GM12878 (cell line): ENCODE results near the gene MEIS2. TPM values are rescaled to one million over a fixed set of nuclear protein-coding genes. Genes with fewer than 3 reads are reported as not detected.

Experiments
- ATAC-seq: fragments of 200-7000 bp; cut with Tn5 transposase; 3 replicates; pipeline ENCODE4 v1.9.1; 2020; ENCODE audit warnings: mild to moderate bottlenecking, moderate library complexity
- BruUV-seq: library from RNA; stranded (reverse); fragments of 400-500 nt; replicated peaks from 2 replicates; lab custom pipeline; 2021; lab: Mats Ljungman, UMichigan
- CTCF ChIA-PET: fragments of 300-600 bp; sonication (Branson Sonifier 250); formaldehyde crosslinking; extraction: SDS; loops from one replicate; lab custom pipeline; 2021; ENCODE audit warnings: inconsistent platforms; lab: Yijun Ruan, JAX
- POLR2A ChIA-PET: fragments of 350-600 bp; formaldehyde crosslinking; extraction: SDS; loops from one replicate; lab custom pipeline; 2021; ENCODE audit warnings: inconsistent platforms; lab: Charles Lee
- RAD21 ChIA-PET: fragments of 300-600 bp; sonication (Branson Sonifier 250); formaldehyde crosslinking; loops from one replicate; lab custom pipeline; 2023; ENCODE audit warnings: antibody characterized with exemption; ENCODE audit not compliant: unreplicated experiment; lab: Charles Lee
- SMC1A ChIA-PET: fragments of 300-600 bp; sonication (Branson Sonifier 250); formaldehyde crosslinking; loops from one replicate; lab custom pipeline; 2023; ENCODE audit not compliant: unreplicated experiment, uncharacterized antibody; lab: Charles Lee
- DNase-seq: peaks from one replicate; pipeline ENCODE4 v3.0.0-alpha.2; 2011; ENCODE audit warnings: low read depth, low spot score
- FAIRE-seq: peaks from 3 replicates; lab custom pipeline; 2011; peaks lifted over from hg19 to GRCh38; lab: Jason Lieb, UNC
- H2AFZ ChIP-seq: 2 replicates; pipeline ENCODE4 v1.6.0; 2011; ENCODE audit warnings: low read depth, low read length, control low read depth; ENCODE audit not compliant: control insufficient read depth
- H3K27ac ChIP-seq: 2 replicates; pipeline ENCODE4 v1.5.1; 2011; ENCODE audit warnings: control low read depth; ENCODE audit not compliant: control insufficient read depth, insufficient read depth
- H3K27me3 ChIP-seq, 2 experiments: replicated peaks in 1 of 2; 2 replicates each; pipeline versions ENCODE4 v1.6.0 to v1.6.1; 2011; ENCODE audit warnings: low read length in 1 of 2; ENCODE audit not compliant: control insufficient read depth in 2 of 2, insufficient read depth in 2 of 2
- H3K36me3 ChIP-seq, 2 experiments: 2 replicates each; pipeline ENCODE4 v1.5.1; 2011; ENCODE audit warnings: low read length in 1 of 2; ENCODE audit not compliant: control insufficient read depth in 2 of 2, insufficient read depth in 2 of 2
- H3K4me1 ChIP-seq: 2 replicates; pipeline ENCODE4 v1.6.1; 2011; ENCODE audit warnings: mild to moderate bottlenecking, low read length, moderate library complexity, mixed read lengths; ENCODE audit not compliant: control insufficient read depth, insufficient read depth
- H3K4me2 ChIP-seq: 2 replicates; pipeline ENCODE4 v1.6.0; 2011; ENCODE audit warnings: control low read depth; ENCODE audit not compliant: control insufficient read depth, insufficient read depth
- H3K4me3 ChIP-seq: fragments of 200-600 bp; sonication (generic); 2 replicates; pipeline ENCODE4 v1.5.1; 2016
- H3K79me2 ChIP-seq: 2 replicates; pipeline ENCODE4 v1.6.0; 2011; ENCODE audit warnings: low read length; ENCODE audit not compliant: control insufficient read depth, insufficient read depth
- H3K9ac ChIP-seq: 2 replicates; pipeline ENCODE4 v1.8.0; 2011; ENCODE audit warnings: low read length, control low read depth, mixed read lengths; ENCODE audit not compliant: control insufficient read depth, insufficient read depth
- H3K9me3 ChIP-seq: replicated peaks from 3 replicates; pipeline ENCODE4 v1.5.1; 2011; ENCODE audit warnings: mild to moderate bottlenecking, low read length; ENCODE audit not compliant: control insufficient read depth, insufficient read depth
- H4K20me1 ChIP-seq: 2 replicates; pipeline ENCODE4 v1.6.0; 2011; ENCODE audit not compliant: control insufficient read depth, insufficient read depth
- ATF7 ChIP-seq: fragments of 450-650 bp; IDR thresholded peaks from 2 replicates; pipeline ENCODE4 v1.6.1; 2016; ENCODE audit warnings: low read depth, mild to moderate bottlenecking
- CEBPZ ChIP-seq: fragments of 150-350 bp; IDR thresholded peaks from 2 replicates; pipeline ENCODE4 v1.6.1; 2016; ENCODE audit warnings: low read depth, low read length
- CREB1 ChIP-seq: IDR thresholded peaks from 2 replicates; pipeline ENCODE4 v1.6.1; 2012; ENCODE audit warnings: low read depth, mild to moderate bottlenecking, inconsistent platforms
- CREM ChIP-seq: IDR thresholded peaks from 2 replicates; pipeline ENCODE4 v1.6.1; 2014; ENCODE audit warnings: antibody characterized with exemption, low read depth
- IRF3 ChIP-seq: fragments of 450-650 bp; IDR thresholded peaks from 2 replicates; pipeline ENCODE4 v1.6.1; 2014; ENCODE audit warnings: mild to moderate bottlenecking
- MAX ChIP-seq: IDR thresholded peaks from 2 replicates; pipeline ENCODE4 v1.6.1; 2012; ENCODE audit warnings: low read depth, low read length, improper control_type of control experiment
- MXI1 ChIP-seq: fragments of 150-350 bp; IDR thresholded peaks from 2 replicates; pipeline ENCODE4 v1.6.1; 2011; ENCODE audit warnings: low read depth, mild to moderate bottlenecking, inconsistent platforms, low read length, improper control_type of control experiment
- NR2F1 ChIP-seq: fragments of 450-650 bp; conservative IDR thresholded peaks from 2 replicates; pipeline ENCODE4 v1.6.1; 2017; ENCODE audit warnings: mild to moderate bottlenecking
- POLR2AphosphoS2 ChIP-seq: IDR thresholded peaks from 2 replicates; pipeline ENCODE4 v1.6.1; 2011; ENCODE audit warnings: low read depth, mild to moderate bottlenecking, low read length, improper control_type of control experiment, moderate library complexity
- POLR2AphosphoS5 ChIP-seq: IDR thresholded peaks from 2 replicates; pipeline ENCODE4 v1.6.1; 2011; ENCODE audit warnings: mild to moderate bottlenecking, low read length, inconsistent platforms
- SKIL ChIP-seq: fragments of 450-650 bp; IDR thresholded peaks from 2 replicates; pipeline ENCODE4 v1.6.1; 2017; ENCODE audit warnings: mild to moderate bottlenecking, low read depth, inconsistent platforms; ENCODE audit not compliant: poor library complexity, severe bottlenecking
- STAT1 ChIP-seq: fragments of 450-650 bp; conservative IDR thresholded peaks from 2 replicates; pipeline ENCODE4 v1.6.1; 2014; ENCODE audit warnings: antibody characterized with exemption, mild to moderate bottlenecking
- STAT3 ChIP-seq: IDR thresholded peaks from 2 replicates; pipeline ENCODE4 v1.6.1; 2011; ENCODE audit warnings: low read depth, low read length, improper control_type of control experiment
- TCF12 ChIP-seq: IDR thresholded peaks from 2 replicates; pipeline ENCODE4 v1.6.1; 2011; ENCODE audit warnings: low read depth, mild to moderate bottlenecking, low read length
- USF2 ChIP-seq: IDR thresholded peaks from 2 replicates; pipeline ENCODE4 v1.6.1; 2011; ENCODE audit warnings: low read depth, low read length, improper control_type of control experiment, borderline replicate concordance
- ZNF217 ChIP-seq: fragments of 450-650 bp; IDR thresholded peaks from 2 replicates; pipeline ENCODE4 v1.6.1; 2017; ENCODE audit warnings: antibody characterized with exemption, mild to moderate bottlenecking
- whole genome bisulfite sequencing: methylation state at CpG from one replicate; pipeline ENCODE4 v1.1.6; 2016; ENCODE audit warnings: low lambda C conversion rate; ENCODE audit not compliant: insufficient replicate concordance, insufficient coverage; ENCODE audit errors: missing lambda C conversion rate; 5-methylcytosine and 5-hydroxymethylcytosine counted together
- in situ Hi-C: fragments of 300-500 bp; cut with MboI; formaldehyde crosslinking; loops from 9 replicates; pipeline ENCODE4 v1.14.3; 2018; ENCODE audit warnings: mixed read lengths
- intact Hi-C: fragments of 100-400 bp; cut with micrococcal nuclease; formaldehyde crosslinking; loops from one replicate; pipeline ENCODE4 v1.14.2; 2022; ENCODE audit not compliant: unreplicated experiment
- polyA plus RNA-seq, 11 experiments: library from polyadenylated mRNA; depleted of rRNA in 4 of 11; unstranded in 6 of 11; stranded (reverse) in 5 of 11; fragments of >200 nt; fragmentation: Nextera tagmentation in 4 of 11; fragmentation: Illumina TruSeq in 1 of 11; extraction: Ambion mirVana in 4 of 11; extraction: Trizol in 1 of 11; gene quantifications; 1 replicate in 1 of 11; 2 replicates in 10 of 11; pipeline versions ENCODE4 v1.2.1 to v1.2.3, GENCODE V29; 2011 to 2016; ENCODE audit warnings: inconsistent platforms in 2 of 11, missing spikeins in 2 of 11, low read depth in 1 of 11
- total RNA-seq, 4 experiments: library from RNA; depleted of rRNA in 3 of 4; stranded (reverse); fragments of >200 nt in 3 of 4; fragmentation: Illumina TruSeq in 1 of 4; extraction: Trizol in 1 of 4; gene quantifications; 2 replicates each; pipeline versions ENCODE4 v1.2.1 to v1.2.3, GENCODE V29; 2013 to 2021

Gene MEIS2
- total and polyA plus RNA-seq, 10 of the 15 experiments (the other 5 are each of a cell fraction or from before 2014, with no cell fraction given): 9.2 to 54.0 (median 20.4) TPM

- Histone ChIP-seq H3K36me3 (no peaks in the 10 kb centered on the region; a peak in 2 of 4 replicates), H2AFZ (no peak overlapping the region), H4K20me1 (no peaks in the 10 kb centered on the region), H3K79me2 (no peaks in the 10 kb centered on the region), H3K4me3 (no peak overlapping the region), H3K27ac (no peak overlapping the region), H3K4me2 (no peak overlapping the region), H3K4me1 (peaks cover 9% of the 10 kb centered on the region; the same call in 1 of the 2 replicates), H3K9ac (no peak overlapping the region), H3K9me3 (no peaks in the 10 kb centered on the region), H3K27me3 (no peaks in the 10 kb centered on the region)
- CTCF ChIA-PET: interaction anchor here (0.8 to 1.0 kb wide), 2 partner anchors 9 to 57 kb away, joined by 3 read pairs; no protein-coding TSS in a partner anchor
- SMC1A ChIA-PET: interaction anchor here (0.9 to 8.5 kb wide), 4 partner anchors 10 to 38 kb away, joined by 3 to 45 read pairs (median 6); no protein-coding TSS in a partner anchor
- RAD21 ChIA-PET: no interaction called here
- DNase-seq: no peak
- BruUV-seq: no TSS peak
- POLR2A ChIA-PET: interaction anchor here (1.2 kb wide), 1 partner anchor 10 kb away, joined by 4 read pairs; no protein-coding TSS in a partner anchor
- no peak for FAIRE-seq
- ATAC-seq: no peak
- intact Hi-C loops (no loop called here), in situ Hi-C loops (no loop called here)
- 64% methylated on average over 7 of the region's 7 CpGs for WGBS
- no peak for TF ChIP-seq NR2F1
- no peak for TF ChIP-seq CREM
- no peak for TF ChIP-seq POLR2AphosphoS5
- no peak for TF ChIP-seq POLR2AphosphoS2
- no peak for TF ChIP-seq STAT3
- no peak for TF ChIP-seq STAT1
- no peak for TF ChIP-seq CEBPZ
- no peak for TF ChIP-seq SKIL
- no peak for TF ChIP-seq ZNF217
- no peak for TF ChIP-seq ATF7
- no peak for TF ChIP-seq IRF3
- TF ChIP-seq TCF12: no peak
- TF ChIP-seq MXI1: no peak
- no peak for TF ChIP-seq USF2
- no peak for TF ChIP-seq MAX
- TF ChIP-seq CREB1: no peak
Observed at GRCh38 chr15:37037850-37038715, 62.3 kb downstream of the MEIS2 start.
